Prostate gland (tissue), 2 donors: ENCODE measurements around the gene CNOT6L. TPM values are rescaled to one million over a fixed set of nuclear protein-coding genes. Genes with fewer than 3 reads are reported as not detected.

Experiments used
- DNase-seq: peaks from one replicate; pipeline ENCODE4 v3.0.0-alpha.2; 2019; ENCODE audit warnings: low spot score
- H3K27ac ChIP-seq, 2 donors: fragments of 200-600 bp; sonication (generic); 2 replicates each; pipeline ENCODE4 v1.5.1; 2017 to 2019
- H3K27me3 ChIP-seq: fragments of 200-600 bp; sonication (generic); replicated peaks from 2 replicates; pipeline ENCODE4 v1.5.1; 2019; ENCODE audit not compliant: insufficient read depth
- H3K36me3 ChIP-seq, 2 donors: fragments of 200-600 bp; sonication (generic); 1 replicate in 1 of 2; 2 replicates in 1 of 2; pipeline versions ENCODE4 v1.5.1 to v1.8.1; 2017 to 2019
- H3K4me1 ChIP-seq: fragments of 200-600 bp; sonication (generic); replicated peaks from 2 replicates; pipeline ENCODE4 v1.5.1; 2019
- H3K4me3 ChIP-seq, 2 donors: fragments of 200-600 bp; sonication (generic); 2 replicates each; pipeline ENCODE4 v1.5.1; 2017 to 2019
- H3K9me3 ChIP-seq: fragments of 200-600 bp; sonication (generic); 2 replicates; pipeline ENCODE4 v1.5.1; 2017
- CTCF ChIP-seq, 4 experiments: fragments of 200-600 bp in 2 of 4; fragments of 450-650 bp in 2 of 4; sonication (generic) in 2 of 4; IDR thresholded peaks; 1 replicate in 3 of 4; 2 replicates in 1 of 4; pipeline ENCODE4 v1.5.1; 2016 to 2019; ENCODE audit warnings: antibody characterized with exemption in 4 of 4, mild to moderate bottlenecking in 2 of 4, moderate library complexity in 2 of 4
- POLR2A ChIP-seq: fragments of 450-650 bp; IDR thresholded peaks from one replicate; pipeline ENCODE4 v1.6.1; 2016; ENCODE audit warnings: antibody characterized with exemption, mild to moderate bottlenecking
- POLR2AphosphoS5 ChIP-seq: sonication (generic); formaldehyde crosslinking; IDR thresholded peaks from one replicate; pipeline ENCODE4 v1.6.1; 2017; ENCODE audit warnings: antibody characterized with exemption
- WGBS: methylation state at CpG from one replicate; pipeline ENCODE4 v1.1.5; 2018; 5-methylcytosine and 5-hydroxymethylcytosine counted together
- intact Hi-C: fragments of 100-400 bp; cut with DNase I; formaldehyde crosslinking; loops from one replicate; pipeline ENCODE4 v1.14.2; 2022
- total RNA-seq, 2 donors: library from RNA; depleted of rRNA; stranded (reverse); fragments of >200 nt; gene quantifications; one replicate each; pipeline ENCODE4 v1.1.0, GENCODE V29; 2016

Gene CNOT6L
- total RNA-seq, 2 donors from 2014 or later: 27.7 to 36.6 TPM

GRCh38 chr4:77695774-77696173 lies 123.4 kb downstream of the CNOT6L start:
- H3K27ac ChIP-seq: no peak overlapping the region
- intact Hi-C loops: loop anchor here (5.0 kb wide), 1 partner anchor 308 kb away; no protein-coding TSS in a partner anchor
- no peaks in the 10 kb centered on the region for H3K27me3 ChIP-seq
- TF ChIP-seq POLR2A: no peak
- no peak for TF ChIP-seq POLR2AphosphoS5
- TF ChIP-seq CTCF (IDR thresholded peaks at IDR 0.05): no peak
- DNase-seq: no peak
- no peaks in the 10 kb centered on the region for H3K9me3 ChIP-seq
- H3K4me3 ChIP-seq: no peak overlapping the region
- H3K36me3 ChIP-seq: no peaks in the 10 kb centered on the region
- H3K4me1 ChIP-seq: no peaks in the 10 kb centered on the region
- WGBS: 99% methylated on average over 2 of the region's 2 CpGs

- H3K4me3 ChIP-seq: no peak overlapping the region
- H3K9me3 ChIP-seq: no peaks in the 10 kb centered on the region
- TF ChIP-seq POLR2AphosphoS5: no peak
- no peak for TF ChIP-seq CTCF (IDR thresholded peaks at IDR 0.05)
- no peak for TF ChIP-seq POLR2A
- 95% methylated on average over 5 of the region's 5 CpGs for WGBS
- no peak for DNase-seq
- H3K27me3 ChIP-seq: no peaks in the 10 kb centered on the region
- H3K27ac ChIP-seq: no peak overlapping the region
- intact Hi-C loops: no loop called here
- no peaks in the 10 kb centered on the region for H3K36me3 ChIP-seq
- H3K4me1 ChIP-seq: no peaks in the 10 kb centered on the region
Measured at GRCh38 chr4:77692847-77693432, 126.2 kb downstream of the CNOT6L start.

DNA sequence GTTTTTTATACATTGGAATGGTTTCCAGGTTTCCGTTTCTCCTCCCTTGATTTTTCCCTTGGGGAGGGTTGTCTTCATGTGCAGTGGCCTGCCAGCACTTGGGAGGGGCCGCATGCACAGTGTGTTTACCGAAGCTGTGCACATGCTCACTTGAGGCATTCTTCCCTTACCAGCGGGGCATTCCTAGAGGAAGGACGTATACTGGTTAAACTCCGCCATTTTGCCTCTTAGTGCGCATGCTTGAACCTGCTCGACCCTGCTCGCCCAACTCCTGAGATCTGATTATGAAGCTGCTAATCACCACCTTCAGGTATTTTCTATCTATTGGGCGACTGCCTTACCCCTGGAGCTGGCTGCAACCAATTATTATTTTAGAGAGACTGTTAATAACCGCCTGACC lies 137.4 kb downstream of the CNOT6L start:
- Histone ChIP-seq H3K27me3 (no peaks in the 10 kb centered on the region), H3K27ac (no peak overlapping the region), H3K36me3 (no peaks in the 10 kb centered on the region), H3K4me1 (no peaks in the 10 kb centered on the region), H3K9me3 (no peaks in the 10 kb centered on the region), H3K4me3 (no peak overlapping the region)
- WGBS: 94% methylated on average over 11 of the region's 11 CpGs
- TF ChIP-seq POLR2AphosphoS5 (no peak), CTCF (IDR thresholded peaks at IDR 0.05) (no peak), POLR2A (no peak)
- DNase-seq: no peak
- intact Hi-C loops: no loop called here

DNA sequence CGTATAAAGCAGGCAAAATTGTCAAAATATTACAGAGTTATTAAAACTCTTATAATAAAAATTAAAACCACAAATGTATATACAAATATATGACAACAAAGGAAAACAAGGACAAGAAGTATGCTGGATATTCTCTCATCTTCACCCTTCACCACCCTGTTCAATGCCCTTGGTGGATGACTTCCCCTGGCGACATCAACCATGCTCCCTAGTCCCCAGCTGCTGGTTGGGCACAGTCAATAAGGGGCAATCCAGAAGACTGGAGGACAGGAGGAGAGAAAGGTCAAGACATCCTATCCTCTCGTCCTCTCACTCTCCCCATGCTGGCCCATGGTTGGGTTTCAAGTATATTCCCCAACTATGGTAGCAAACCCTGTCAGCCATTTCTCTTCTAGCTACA lies 142.3 kb downstream of the CNOT6L start:
- 96% methylated on average over 3 of the region's 3 CpGs for WGBS
- intact Hi-C loops: no loop called here
- Histone ChIP-seq H3K27me3 (no peaks in the 10 kb centered on the region), H3K27ac (no peak overlapping the region), H3K36me3 (no peaks in the 10 kb centered on the region), H3K9me3 (no peaks in the 10 kb centered on the region), H3K4me3 (no peak overlapping the region), H3K4me1 (no peaks in the 10 kb centered on the region)
- no peak for DNase-seq
- no peak for TF ChIP-seq POLR2AphosphoS5
- TF ChIP-seq CTCF (IDR thresholded peaks at IDR 0.05): no peak
- no peak for TF ChIP-seq POLR2A

- TF ChIP-seq POLR2AphosphoS5: no peak
- TF ChIP-seq CTCF (IDR thresholded peaks at IDR 0.05): no peak
- TF ChIP-seq POLR2A: no peak
- no peak overlapping the region for H3K4me3 ChIP-seq
- intact Hi-C loops: no loop called here
- H3K27ac ChIP-seq: no peak overlapping the region
- H3K4me1 ChIP-seq: no peaks in the 10 kb centered on the region
- no peaks in the 10 kb centered on the region for H3K36me3 ChIP-seq
- H3K9me3 ChIP-seq: no peaks in the 10 kb centered on the region
- no peak for DNase-seq
- H3K27me3 ChIP-seq: no peaks in the 10 kb centered on the region
- WGBS: 87% methylated on average over 4 of the region's 4 CpGs
Measured at GRCh38 chr4:77671051-77671450, 148.1 kb downstream of the CNOT6L start.
